SK-N-SH treated with all-trans-retinoic acid at 6 μM for 48 hours (cell line): ENCODE measurements around the gene C2orf15.

Experiments used
- CREB5 ChIP-seq: fragments of 250-450 bp; sonication (Bioruptor Pico); IDR thresholded peaks from 2 replicates; pipeline ENCODE4 v1.5.1; 2020; ENCODE audit warnings: low read depth, mild to moderate bottlenecking, moderate library complexity
- CSDC2 ChIP-seq: fragments of 250-450 bp; sonication (Bioruptor Pico); IDR thresholded peaks from 2 replicates; pipeline ENCODE4 v1.5.0; 2020; ENCODE audit warnings: mild to moderate bottlenecking, moderate library complexity
- CSRNP3 ChIP-seq: fragments of 250-450 bp; sonication (Bioruptor Pico); IDR thresholded peaks from 2 replicates; pipeline ENCODE4 v1.5.1; 2021; ENCODE audit warnings: mild to moderate bottlenecking, moderate library complexity
- ESRRG ChIP-seq: fragments of 250-450 bp; sonication (Bioruptor Pico); IDR thresholded peaks from 2 replicates; pipeline ENCODE4 v1.6.1; 2021; ENCODE audit warnings: mild to moderate bottlenecking
- GLIS3 ChIP-seq: fragments of 250-450 bp; sonication (Bioruptor Pico); IDR thresholded peaks from 2 replicates; pipeline ENCODE4 v1.5.0; 2020; ENCODE audit warnings: mild to moderate bottlenecking, moderate library complexity
- OSR1 ChIP-seq: fragments of 250-450 bp; sonication (Bioruptor Pico); IDR thresholded peaks from 2 replicates; pipeline ENCODE4 v1.8.0; 2022; ENCODE audit warnings: moderate library complexity, mild to moderate bottlenecking, inconsistent platforms
- PATZ1 ChIP-seq: fragments of 250-450 bp; sonication (Bioruptor Pico); IDR thresholded peaks from 2 replicates; pipeline ENCODE4 v1.8.0; 2020; ENCODE audit warnings: mild to moderate bottlenecking, moderate library complexity, borderline replicate concordance
- PPARA ChIP-seq: fragments of 250-450 bp; sonication (Bioruptor Pico); IDR thresholded peaks from 2 replicates; pipeline ENCODE4 v1.5.0; 2020; ENCODE audit warnings: mild to moderate bottlenecking, borderline replicate concordance
- TCF4 ChIP-seq: fragments of 250-450 bp; sonication (Bioruptor Pico); IDR thresholded peaks from 2 replicates; pipeline ENCODE4 v1.8.0; 2021; ENCODE audit warnings: mild to moderate bottlenecking, moderate library complexity, borderline replicate concordance
- TOX ChIP-seq: fragments of 250-450 bp; sonication (Bioruptor Pico); IDR thresholded peaks from 2 replicates; pipeline ENCODE4 v1.8.0; 2021; ENCODE audit warnings: mild to moderate bottlenecking, moderate library complexity, borderline replicate concordance
- ZFP30 ChIP-seq: fragments of 450-650 bp; formaldehyde crosslinking; IDR thresholded peaks from 2 replicates; pipeline ENCODE4 v1.5.0; 2022; ENCODE audit warnings: mild to moderate bottlenecking, moderate library complexity
- ZNF565 ChIP-seq: fragments of 450-650 bp; formaldehyde crosslinking; conservative IDR thresholded peaks from 2 replicates; pipeline ENCODE4 v1.5.0; 2020; ENCODE audit warnings: low read depth, mild to moderate bottlenecking, moderate library complexity
- ZNF70 ChIP-seq: fragments of 450-650 bp; formaldehyde crosslinking; IDR thresholded peaks from 2 replicates; pipeline ENCODE4 v1.5.0; 2020; ENCODE audit warnings: mild to moderate bottlenecking, moderate library complexity

- TF ChIP-seq CSDC2 (no peak), CSRNP3 (no peak), GLIS3 (CRISPR knock-in tag) (no peak), PPARA (CRISPR knock-in tag) (no peak), ZNF565 (no peak), TCF4 (CRISPR knock-in tag) (no peak), ZFP30 (CRISPR knock-in tag) (no peak), PATZ1 (CRISPR knock-in tag) (no peak), ZNF70 (CRISPR knock-in tag) (no peak), OSR1 (CRISPR knock-in tag) (no peak), ESRRG (no peak), CREB5 (CRISPR knock-in tag) (no peak), TOX (CRISPR knock-in tag) (no peak)
Observed at GRCh38 chr2:99096728-99097127, 44.8 kb upstream of the C2orf15 start.
